Type B pancreatic cell (in vitro differentiated cells): ENCODE results near the gene VASH1. TPM values are rescaled to one million over a fixed set of nuclear protein-coding genes. Genes with fewer than 3 reads are reported as not detected.
A peak's percentile ranks its signal among the peaks of the same experiment; 100 is the strongest.

Experiments used
- DNase-seq: peaks from one replicate; pipeline ENCODE4 v3.0.0; 2021; ENCODE audit warnings: mixed read lengths; ENCODE audit not compliant: unreplicated experiment; ENCODE audit errors: extremely low spot score
- H3K27ac Mint-ChIP-seq: 2 replicates; pipeline ENCODE4 v1.8.0; 2021; ENCODE audit warnings: mild to moderate bottlenecking, mixed read lengths
- H3K27me3 Mint-ChIP-seq: 2 replicates; pipeline ENCODE4 v1.8.0; 2021; ENCODE audit warnings: mixed read lengths
- H3K36me3 Mint-ChIP-seq: 2 replicates; pipeline ENCODE4 v1.8.0; 2021; ENCODE audit warnings: mixed read lengths
- H3K4me1 Mint-ChIP-seq: one replicate; pipeline ENCODE4 v1.8.0; 2021; ENCODE audit warnings: mixed read lengths; ENCODE audit not compliant: unreplicated experiment
- H3K4me3 Mint-ChIP-seq: 2 replicates; pipeline ENCODE4 v1.8.0; 2021; ENCODE audit warnings: mild to moderate bottlenecking, mixed read lengths
- H3K9me3 Mint-ChIP-seq: 2 replicates; pipeline ENCODE4 v1.8.0; 2021; ENCODE audit warnings: mixed read lengths
- CTCF ChIP-seq: fragments of 200-600 bp; sonication (generic); conservative IDR thresholded peaks from 2 replicates; pipeline ENCODE4 v1.5.0; 2021; ENCODE audit warnings: antibody characterized with exemption, mild to moderate bottlenecking
- long read RNA-seq: library from polyadenylated mRNA; unstranded; transcript quantifications from one replicate; pipeline ENCODE4 v2.0.0, GENCODE V29; 2020
- total RNA-seq: library from RNA; stranded (reverse); gene quantifications from 2 replicates; pipeline ENCODE4 v1.2.1, GENCODE V29; 2021; ENCODE audit warnings: low replicate concordance

VASH1 gene
- 4.3 and 28.8 TPM in 2 replicates for total RNA-seq
- long read RNA-seq = 0 reads

DNA sequence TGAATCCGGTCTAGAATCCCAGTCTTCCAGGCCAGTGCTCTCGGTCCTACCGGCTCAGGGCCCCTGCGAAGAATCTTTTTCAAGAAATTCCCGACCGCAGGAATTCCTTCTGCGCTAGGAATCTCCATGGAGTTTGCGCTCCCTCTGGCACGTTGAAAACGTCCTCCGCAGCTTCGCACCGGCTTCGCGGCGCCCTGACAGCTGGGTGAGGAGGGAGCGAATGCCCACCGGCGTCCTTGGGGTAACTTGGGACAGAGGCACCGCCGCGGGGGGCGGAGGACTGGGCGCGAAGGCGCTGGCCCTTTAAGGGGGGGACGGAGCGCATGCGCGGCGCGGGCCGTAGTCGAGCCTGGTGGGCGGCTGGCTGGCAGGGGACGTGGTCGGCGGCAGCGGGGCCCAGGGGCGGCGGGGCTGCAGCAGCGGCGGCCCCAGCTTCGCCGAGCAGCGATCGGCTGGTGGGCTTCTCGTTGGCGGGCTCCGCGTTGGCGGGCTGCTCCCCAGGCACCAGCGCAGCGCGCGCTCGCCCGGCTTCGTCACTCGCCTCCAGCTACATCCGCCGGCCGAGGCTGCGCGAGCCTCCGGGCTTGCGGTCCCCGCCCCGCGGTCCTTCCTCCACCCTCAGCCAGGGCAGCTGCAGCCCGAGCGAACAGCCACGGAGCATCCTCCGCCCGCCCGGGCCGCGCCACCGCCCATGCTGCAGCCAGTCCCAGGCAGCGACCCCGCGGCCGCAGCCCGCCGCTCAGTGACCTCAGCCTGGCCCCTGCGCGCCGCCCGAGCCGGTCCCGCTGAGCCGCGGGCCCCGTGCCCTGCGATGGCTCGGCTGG is at the start of gene VASH1:
TSS of gene VASH1 (plus strand) at position 333 of the 824 bp plus-strand sequence. CDS start 1,354 bp downstream, outside the sequence.
- peaks cover 3% of the 10 kb centered on the region for H3K36me3 Mint-ChIP-seq
- peaks cover 56% of the 10 kb centered on the region for H3K27me3 Mint-ChIP-seq
- peak within 1 kb of the TSS; percentile 36 for H3K27ac Mint-ChIP-seq
- H3K9me3 Mint-ChIP-seq = peaks cover 4% of the 10 kb centered on the region
- DNase-seq = peak; percentile 79
- H3K4me3 Mint-ChIP-seq = peak within 1 kb of the TSS; percentile 91
- no peak for TF ChIP-seq CTCF
- peaks cover 20% of the 10 kb centered on the region for H3K4me1 Mint-ChIP-seq

- peak; percentile 43 for DNase-seq
- H3K4me1 Mint-ChIP-seq = peaks cover 26% of the 10 kb centered on the region
Observed at GRCh38 chr14:76713121-76713520, 48.1 kb upstream of the VASH1 start.

GRCh38 chr14:76714470-76714869 is 46.8 kb upstream of the VASH1 start:
- no peak for TF ChIP-seq CTCF
- H3K27me3 Mint-ChIP-seq = peaks cover 6% of the 10 kb centered on the region
- H3K36me3 Mint-ChIP-seq = no peaks in the 10 kb centered on the region

More at GRCh38 chr14:76713121-76713520, 48.1 kb upstream of the VASH1 start:
- Mint-ChIP-seq H3K27me3 (peaks cover 6% of the 10 kb centered on the region), H3K4me3 (no peak overlapping the region), H3K9me3 (no peaks in the 10 kb centered on the region), H3K27ac (no peak overlapping the region), H3K36me3 (no peaks in the 10 kb centered on the region)
- TF ChIP-seq CTCF = no peak

DNA sequence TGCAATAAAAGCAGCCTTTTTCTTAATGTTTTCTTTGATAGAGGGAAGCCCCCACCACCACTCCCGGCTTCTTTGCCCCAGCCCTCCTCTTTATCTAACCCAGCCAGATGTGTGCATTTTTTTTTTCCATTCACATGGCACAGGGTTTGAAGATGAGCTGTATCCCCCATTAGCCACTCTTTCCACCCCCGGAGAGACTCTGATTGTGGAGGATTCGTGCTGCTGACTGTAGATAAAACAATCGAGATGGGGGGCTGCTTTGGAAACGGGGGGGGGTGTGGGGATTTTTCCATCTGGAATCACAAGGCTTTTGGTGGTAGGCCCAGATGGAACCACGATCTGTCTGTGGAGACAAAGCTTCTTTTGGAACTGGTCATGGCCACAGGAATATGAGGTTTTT is 46.2 kb upstream of the VASH1 start:
- H3K27me3 Mint-ChIP-seq = peaks cover 6% of the 10 kb centered on the region
- peaks cover 24% of the 10 kb centered on the region for H3K4me1 Mint-ChIP-seq
- TF ChIP-seq CTCF = no peak
- no peaks in the 10 kb centered on the region for H3K9me3 Mint-ChIP-seq
- H3K36me3 Mint-ChIP-seq = no peaks in the 10 kb centered on the region
- H3K27ac Mint-ChIP-seq = no peak overlapping the region
- H3K4me3 Mint-ChIP-seq = no peak overlapping the region
- DNase-seq = no peak

More at GRCh38 chr14:76714470-76714869, 46.8 kb upstream of the VASH1 start:
- Mint-ChIP-seq H3K9me3 (no peaks in the 10 kb centered on the region), H3K27ac (no peak overlapping the region), H3K4me1 (peaks cover 26% of the 10 kb centered on the region), H3K4me3 (no peak overlapping the region)
- DNase-seq = no peak

- peaks cover 24% of the 10 kb centered on the region for H3K4me1 Mint-ChIP-seq
- peaks cover 6% of the 10 kb centered on the region for H3K27me3 Mint-ChIP-seq
- no peak overlapping the region for H3K4me3 Mint-ChIP-seq
- DNase-seq = peak; percentile 7
- H3K9me3 Mint-ChIP-seq = no peaks in the 10 kb centered on the region
- no peak overlapping the region for H3K27ac Mint-ChIP-seq
- H3K36me3 Mint-ChIP-seq = no peaks in the 10 kb centered on the region
- no peak for TF ChIP-seq CTCF
Observed at GRCh38 chr14:76715511-76716081, 45.7 kb upstream of the VASH1 start.
